Lower leg skin (tissue), 4 donors: ENCODE data around the gene ANK2. TPM values are rescaled to one million over a fixed set of nuclear protein-coding genes. Genes with fewer than 3 reads are reported as not detected.

Experiments used
- DNase-seq, 2 donors: peaks; one replicate each; pipeline ENCODE4 v3.0.0-alpha.2; 2019; ENCODE audit warnings: low spot score in 2 of 2
- H3K4me3 ChIP-seq: fragments of 200-600 bp; sonication (generic); 2 replicates; pipeline ENCODE4 v1.5.1; 2017; ENCODE audit warnings: mild to moderate bottlenecking, low read depth; ENCODE audit not compliant: poor library complexity, severe bottlenecking
- CTCF ChIP-seq, 3 donors: fragments of 450-650 bp; IDR thresholded peaks; one replicate each; pipeline ENCODE4 v1.5.1; 2016; ENCODE audit warnings: antibody characterized with exemption in 3 of 3, mild to moderate bottlenecking in 3 of 3, moderate library complexity in 2 of 3
- POLR2A ChIP-seq, 2 donors: fragments of 450-650 bp; IDR thresholded peaks; one replicate each; pipeline ENCODE4 v1.6.1; 2016 to 2017; ENCODE audit warnings: antibody characterized with exemption in 2 of 2, mild to moderate bottlenecking in 1 of 2, moderate library complexity in 1 of 2
- WGBS, 2 donors: methylation state at CpG; one replicate each; pipeline ENCODE4 v1.1.5; 2018; 5-methylcytosine and 5-hydroxymethylcytosine counted together
- intact Hi-C: fragments of 100-400 bp; cut with DNase I; formaldehyde crosslinking; loops from one replicate; pipeline ENCODE4 v1.15.0; 2023; ENCODE audit warnings: low total_unique reads
- total RNA-seq, 4 donors: library from RNA; depleted of rRNA; stranded (reverse); fragments of >200 nt; gene quantifications; one replicate each; pipeline ENCODE4 v1.1.0, GENCODE V29; 2016

ANK2 gene
- total RNA-seq, 4 donors from 2014 or later = 7.1 to 28.8 (median 18.3) TPM

GRCh38 chr4:113109106-113109718 lies 59.8 kb downstream of the ANK2 start:
- DNase-seq = no peak
- WGBS, 2 donors = 28 to 48% methylated on average over 4 of the region's 4 CpGs
- TF ChIP-seq POLR2A (IDR thresholded peaks at IDR 0.05) (no peak), CTCF (IDR thresholded peaks at IDR 0.05) (no peak)
- H3K4me3 ChIP-seq = no peak overlapping the region
- intact Hi-C loops = no loop called here

DNA sequence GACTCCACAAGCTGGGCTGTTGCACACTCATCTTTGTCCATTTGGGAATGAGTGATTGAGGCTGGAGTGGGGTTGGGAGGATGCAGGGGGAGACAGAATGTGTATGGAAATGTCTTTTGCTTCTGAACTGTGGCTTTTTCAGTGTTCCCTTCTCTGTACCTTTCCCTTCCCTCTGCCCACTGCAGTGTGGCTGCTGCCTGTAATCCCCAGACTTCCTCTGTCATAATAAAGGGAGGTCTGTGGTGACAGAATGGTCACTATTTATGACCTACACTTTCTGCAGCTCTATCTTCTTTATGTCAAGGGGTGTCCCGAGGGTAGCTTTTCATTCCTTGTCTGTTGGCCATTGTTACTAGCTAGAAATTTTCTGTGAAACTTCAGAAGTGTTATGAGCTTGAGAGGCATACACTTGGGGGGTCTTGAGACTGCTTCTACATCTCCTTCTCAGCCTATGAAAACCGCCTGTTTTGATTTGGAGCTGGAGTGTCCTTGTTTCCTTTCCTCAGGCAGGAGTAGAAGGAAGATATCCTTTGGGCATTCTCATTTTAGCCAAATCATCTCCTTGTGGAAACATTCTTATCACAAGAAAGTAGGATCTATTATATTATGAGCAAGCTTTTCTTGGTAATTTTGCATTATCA lies 63.0 kb downstream of the ANK2 start:
- intact Hi-C loops = no loop called here
- 49 to 53% methylated on average over 2 of the region's 2 CpGs for WGBS, 2 donors
- DNase-seq = no peak

DNA sequence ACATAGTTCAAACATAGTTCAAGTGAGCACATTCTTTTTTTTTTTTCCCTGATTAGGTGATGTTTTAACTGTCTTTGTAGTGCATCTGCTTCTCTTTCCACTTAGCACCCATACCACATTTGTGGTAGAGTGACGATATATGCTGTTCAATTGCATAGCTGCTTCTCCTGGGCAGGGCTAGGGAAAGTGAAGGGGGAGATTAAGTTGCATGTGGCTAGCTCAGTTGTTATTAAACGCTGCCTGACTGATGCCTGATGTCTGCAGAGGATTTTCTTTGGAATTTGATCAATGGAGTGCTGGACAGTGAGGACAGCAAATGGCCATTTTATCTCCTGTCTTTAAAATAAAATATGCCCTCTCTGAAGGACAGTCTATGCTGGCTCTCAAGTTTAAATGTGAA lies 63.7 kb downstream of the ANK2 start:
- WGBS, 2 donors = 77 to 82% methylated on average over 2 of the region's 2 CpGs
- no peak overlapping the region for H3K4me3 ChIP-seq
- TF ChIP-seq CTCF (IDR thresholded peaks at IDR 0.05) = no peak
- intact Hi-C loops = no loop called here
- DNase-seq = no peak

More for the DNA sequence above, 63.0 kb downstream of the ANK2 start:
- TF ChIP-seq POLR2A (IDR thresholded peaks at IDR 0.05) (no peak), CTCF (IDR thresholded peaks at IDR 0.05) (no peak)
- no peak overlapping the region for H3K4me3 ChIP-seq

- no peak for DNase-seq
- WGBS, 2 donors = 87 to 89% methylated on average over 2 of the region's 2 CpGs
- H3K4me3 ChIP-seq = no peak overlapping the region
- intact Hi-C loops = no loop called here
- TF ChIP-seq POLR2A (IDR thresholded peaks at IDR 0.05) (no peak), CTCF (IDR thresholded peaks at IDR 0.05) (no peak)
Measured at GRCh38 chr4:113114884-113115283, 65.4 kb downstream of the ANK2 start.

- H3K4me3 ChIP-seq = no peak overlapping the region
- intact Hi-C loops = no loop called here
- TF ChIP-seq CTCF (IDR thresholded peaks at IDR 0.05) (no peak), POLR2A (IDR thresholded peaks at IDR 0.05) (no peak)
- no peak for DNase-seq
- WGBS, 2 donors = 60 to 66% methylated on average over 17 of the region's 17 CpGs
Measured at GRCh38 chr4:113116414-113117357, 67.2 kb downstream of the ANK2 start.
